ENCODE results near the gene TSPEAR.
A peak's percentile ranks its signal among the peaks of the same experiment; 100 is the strongest.

Gene TSPEAR

GRCh38 chr21:44727321-44727720 is 15.9 kb upstream of the TSPEAR start:
- peaks cover 0 to 33% (median 0%) of the 10 kb centered on the region in 11 experiments; a peak in 9 of 22 replicates for H3K27me3 ChIP-seq
- no peak for TF ChIP-seq Cebpa-rat (IDR thresholded peaks at IDR 0.05)

GRCh38 chr21:44726826-44727225 is 15.5 kb upstream of the TSPEAR start:
- Histone ChIP-seq H4K20me1 (no peaks in the 10 kb centered on the region), H3K4me1 (peaks cover 22 to 50% (median 30%) of the 10 kb centered on the region in 10 experiments), H3K4me3 (no peak overlapping the region), H3K9me3 (replicated peaks in 1 of 11) (no peaks in the 10 kb centered on the region), H3K27ac (no peak overlapping the region), H3K9ac (no peak overlapping the region), H3K4me2 (no peak overlapping the region), H3K27me3 (peaks cover 0 to 33% (median 0%) of the 10 kb centered on the region in 11 experiments; a peak in 9 of 22 replicates), H3K36me3 (no peaks in the 10 kb centered on the region)
- no peak for TF ChIP-seq Cebpa-rat (IDR thresholded peaks at IDR 0.05)

More at GRCh38 chr21:44727321-44727720, 15.9 kb upstream of the TSPEAR start:
- H3K4me1 ChIP-seq = peaks cover 24 to 50% (median 30%) of the 10 kb centered on the region in 10 experiments
- no peaks in the 10 kb centered on the region for H4K20me1 ChIP-seq
- no peak overlapping the region for H3K9ac ChIP-seq
- H3K27ac ChIP-seq = no peak overlapping the region
- H3K4me3 ChIP-seq = no peak overlapping the region
- no peak overlapping the region for H3K4me2 ChIP-seq
- H3K36me3 ChIP-seq = no peaks in the 10 kb centered on the region
- no peaks in the 10 kb centered on the region for H3K9me3 ChIP-seq (replicated peaks in 1 of 11)

GRCh38 chr21:44724926-44725325 is 13.6 kb upstream of the TSPEAR start:
- Histone ChIP-seq H3K4me2 (peak overlapping the region in 3 of 11 experiments; percentile 4 to 92 (median 28); a peak in 5 of 22 replicates), H3K36me3 (no peaks in the 10 kb centered on the region), H3K9ac (no peak overlapping the region), H3K27me3 (peaks cover 0 to 38% (median 7%) of the 10 kb centered on the region in 11 experiments; a peak in 11 of 22 replicates), H3K27ac (no peak overlapping the region), H4K20me1 (no peaks in the 10 kb centered on the region), H3K4me3 (no peak overlapping the region), H3K4me1 (peaks cover 17 to 37% (median 21%) of the 10 kb centered on the region in 10 experiments), H3K9me3 (replicated peaks in 1 of 11) (no peaks in the 10 kb centered on the region)
- TF ChIP-seq Cebpa-rat (IDR thresholded peaks at IDR 0.05) = no peak

GRCh38 chr21:44724196-44724595 is 12.8 kb upstream of the TSPEAR start:
- peak overlapping the region; percentile 70 to 96 (median 88) for H3K4me2 ChIP-seq

GRCh38 chr21:44723177-44724131 is 12.1 kb upstream of the TSPEAR start:
- H4K20me1 ChIP-seq = no peaks in the 10 kb centered on the region
- peaks cover 0 to 44% (median 7%) of the 10 kb centered on the region in 11 experiments; a peak in 15 of 22 replicates for H3K27me3 ChIP-seq
- H3K9me3 ChIP-seq (replicated peaks in 1 of 11) = no peaks in the 10 kb centered on the region
- H3K27ac ChIP-seq = peak overlapping the region in 8 of 11 experiments; percentile 15 to 69 (median 48); a peak in 14 of 22 replicates
- H3K4me3 ChIP-seq = peak overlapping the region in 9 of 10 experiments; percentile 11 to 58 (median 40); a peak in 15 of 20 replicates
- H3K9ac ChIP-seq = peak overlapping the region in 9 of 11 experiments; percentile 34 to 71 (median 60); a peak in 17 of 22 replicates
- peak overlapping the region; percentile 70 to 96 (median 88) for H3K4me2 ChIP-seq
- no peaks in the 10 kb centered on the region for H3K36me3 ChIP-seq
- TF ChIP-seq Cebpa-rat (IDR thresholded peaks at IDR 0.05) = peak in 1 of 11 experiments; percentile 57; a peak in 1 of 22 replicates
- peaks cover 17 to 37% (median 21%) of the 10 kb centered on the region in 10 experiments for H3K4me1 ChIP-seq

More at GRCh38 chr21:44724196-44724595, 12.8 kb upstream of the TSPEAR start:
- peaks cover 0 to 38% (median 7%) of the 10 kb centered on the region in 11 experiments; a peak in 11 of 22 replicates for H3K27me3 ChIP-seq
- TF ChIP-seq Cebpa-rat (IDR thresholded peaks at IDR 0.05) = no peak
- H3K36me3 ChIP-seq = no peaks in the 10 kb centered on the region
- peak overlapping the region in 1 of 10 experiments; percentile 58; a peak in 4 of 20 replicates for H3K4me3 ChIP-seq
- H3K9me3 ChIP-seq (replicated peaks in 1 of 11) = no peaks in the 10 kb centered on the region
- H4K20me1 ChIP-seq = no peaks in the 10 kb centered on the region
- peak overlapping the region in 3 of 11 experiments; percentile 46 to 71 (median 67); a peak in 4 of 22 replicates for H3K9ac ChIP-seq
- H3K27ac ChIP-seq = peak overlapping the region in 2 of 11 experiments; percentile 29 to 54; a peak in 1 of 22 replicates
- H3K4me1 ChIP-seq = peaks cover 17 to 37% (median 21%) of the 10 kb centered on the region in 10 experiments

GRCh38 chr21:44722731-44723130 is 11.4 kb upstream of the TSPEAR start:
- Histone ChIP-seq H4K20me1 (no peaks in the 10 kb centered on the region), H3K4me3 (peak overlapping the region in 4 of 10 experiments; percentile 22 to 53 (median 40); a peak in 5 of 20 replicates), H3K4me2 (peak overlapping the region; percentile 70 to 96 (median 88); a peak in 19 of 22 replicates), H3K9me3 (replicated peaks in 1 of 11) (no peaks in the 10 kb centered on the region), H3K27ac (peak overlapping the region in 5 of 11 experiments; percentile 29 to 69 (median 62); a peak in 8 of 22 replicates), H3K9ac (peak overlapping the region in 6 of 11 experiments; percentile 34 to 71 (median 64); a peak in 8 of 22 replicates), H3K27me3 (peaks cover 0 to 51% (median 10%) of the 10 kb centered on the region in 11 experiments; a peak in 15 of 22 replicates), H3K4me1 (peaks cover 17 to 37% (median 21%) of the 10 kb centered on the region in 10 experiments), H3K36me3 (no peaks in the 10 kb centered on the region)
- TF ChIP-seq Cebpa-rat (IDR thresholded peaks at IDR 0.05) = no peak

GRCh38 chr21:44720170-44720569 is 8.8 kb upstream of the TSPEAR start:
- Histone ChIP-seq H3K4me1 (peaks cover 17 to 36% (median 21%) of the 10 kb centered on the region in 10 experiments), H3K27me3 (peaks cover 8 to 45% (median 21%) of the 10 kb centered on the region in 11 experiments; a peak in 20 of 22 replicates), H4K20me1 (no peaks in the 10 kb centered on the region), H3K9ac (no peak overlapping the region), H3K9me3 (replicated peaks in 1 of 11) (peaks cover 0 to 8% (median 0%) of the 10 kb centered on the region in 11 experiments; a peak in 1 of 22 replicates), H3K36me3 (no peaks in the 10 kb centered on the region), H3K4me3 (no peak overlapping the region), H3K27ac (no peak overlapping the region), H3K4me2 (no peak overlapping the region)
- TF ChIP-seq Cebpa-rat (IDR thresholded peaks at IDR 0.05) = no peak

GRCh38 chr21:44718571-44718970 is 7.2 kb upstream of the TSPEAR start:
- Histone ChIP-seq H4K20me1 (no peaks in the 10 kb centered on the region), H3K4me3 (no peak overlapping the region), H3K27me3 (peaks cover 21 to 46% (median 35%) of the 10 kb centered on the region in 11 experiments), H3K9ac (no peak overlapping the region), H3K4me2 (no peak overlapping the region), H3K36me3 (no peaks in the 10 kb centered on the region), H3K27ac (no peak overlapping the region), H3K9me3 (replicated peaks in 1 of 11) (peaks cover 0 to 12% (median 0%) of the 10 kb centered on the region in 11 experiments; a peak in 1 of 22 replicates), H3K4me1 (peaks cover 10 to 25% (median 14%) of the 10 kb centered on the region in 10 experiments)
- TF ChIP-seq Cebpa-rat (IDR thresholded peaks at IDR 0.05) = no peak

Data from BLaER1 treated with 17β-estradiol and CSF1 and Interleukin-3, amounts not matched to agents 10 nM and 100 nM (cell line).